WTC11 (cell line): ENCODE data around the gene FBF1. TPM values are rescaled to one million over a fixed set of nuclear protein-coding genes. Genes with fewer than 3 reads are reported as not detected.
"Not testable (repeated sequence)": the region's sequence is repeated elsewhere in the genome, so short reads cannot be mapped to it uniquely, and the experiment has no call there.

Experiments
- ATAC-seq: fragments of 200-7000 bp; cut with Tn5 transposase; 2 replicates; pipeline ENCODE4 v1.10.0; 2021; ENCODE audit warnings: mild to moderate bottlenecking, moderate library complexity
- CTCF ChIA-PET: fragments of 300-600 bp; sonication (Branson Sonifier 250); formaldehyde crosslinking; loops from one replicate; lab custom pipeline; 2021; ENCODE audit warnings: antibody characterized with exemption; lab: Charles Lee
- POLR2A ChIA-PET: fragments of 350-600 bp; sonication (Branson Sonifier 250); formaldehyde crosslinking; loops from one replicate; lab custom pipeline; 2021; ENCODE audit warnings: antibody characterized with exemption; lab: Charles Lee
- DNase-seq: peaks from one replicate; pipeline ENCODE4 v3.0.0; 2021; ENCODE audit warnings: low spot score
- H3K27ac Mint-ChIP-seq: 2 replicates; pipeline ENCODE4 v1.8.0; 2021; ENCODE audit warnings: mixed read lengths
- H3K27me3 Mint-ChIP-seq: 2 replicates; pipeline ENCODE4 v1.8.0; 2021; ENCODE audit warnings: low read depth, mild to moderate bottlenecking, moderate library complexity, mixed read lengths
- H3K36me3 Mint-ChIP-seq: 2 replicates; pipeline ENCODE4 v1.8.0; 2021; ENCODE audit warnings: mixed read lengths
- H3K4me1 Mint-ChIP-seq: 2 replicates; pipeline ENCODE4 v1.8.0; 2022; ENCODE audit warnings: mixed read lengths
- H3K4me3 Mint-ChIP-seq: 2 replicates; pipeline ENCODE4 v1.8.0; 2021; ENCODE audit warnings: mild to moderate bottlenecking, moderate library complexity, mixed read lengths
- H3K9me3 Mint-ChIP-seq: 2 replicates; pipeline ENCODE4 v1.8.0; 2021; ENCODE audit warnings: mixed read lengths
- ATF2 ChIP-seq: sonication (generic); formaldehyde crosslinking; IDR thresholded peaks from 2 replicates; pipeline ENCODE4 v1.8.1; 2022; ENCODE audit warnings: low read depth, missing genetic modification reagents, borderline replicate concordance
- ATF3 ChIP-seq: sonication (generic); formaldehyde crosslinking; conservative IDR thresholded peaks from 2 replicates; pipeline ENCODE4 v1.8.1; 2022; ENCODE audit warnings: mild to moderate bottlenecking, missing genetic modification reagents
- ATF6 ChIP-seq: sonication (generic); formaldehyde crosslinking; IDR thresholded peaks from 2 replicates; pipeline ENCODE4 v1.8.1; 2023; ENCODE audit warnings: mild to moderate bottlenecking, missing genetic modification reagents
- JUN ChIP-seq: sonication (generic); formaldehyde crosslinking; IDR thresholded peaks from 2 replicates; pipeline ENCODE4 v1.8.0; 2023; ENCODE audit warnings: mild to moderate bottlenecking, missing genetic modification reagents
- MYBL2 ChIP-seq: sonication (generic); formaldehyde crosslinking; IDR thresholded peaks from 2 replicates; pipeline ENCODE4 v1.8.1; 2023; ENCODE audit warnings: mild to moderate bottlenecking, moderate library complexity, missing genetic modification reagents
- NFYB ChIP-seq: sonication (generic); formaldehyde crosslinking; conservative IDR thresholded peaks from 2 replicates; pipeline ENCODE4 v1.8.0; 2022; ENCODE audit warnings: low read depth, missing genetic modification reagents
- NR1H2 ChIP-seq: sonication (generic); formaldehyde crosslinking; IDR thresholded peaks from 2 replicates; pipeline ENCODE4 v1.9.0; 2021; ENCODE audit warnings: mild to moderate bottlenecking, moderate library complexity, missing genetic modification reagents
- ZNF219 ChIP-seq: sonication (generic); formaldehyde crosslinking; IDR thresholded peaks from 2 replicates; pipeline ENCODE4 v1.8.0; 2023; ENCODE audit warnings: missing genetic modification reagents, mild to moderate bottlenecking, borderline replicate concordance
- ZNF416 ChIP-seq: fragments of 250-450 bp; sonication (Bioruptor Pico); IDR thresholded peaks from 2 replicates; pipeline ENCODE4 v1.9.0; 2021; ENCODE audit warnings: mild to moderate bottlenecking, inconsistent platforms
- ZNF423 ChIP-seq: fragments of 250-450 bp; sonication (Bioruptor Pico); IDR thresholded peaks from 2 replicates; pipeline ENCODE4 v2.1.2; 2022; ENCODE audit warnings: mild to moderate bottlenecking, moderate library complexity
- total RNA-seq: library from RNA; stranded (reverse); gene quantifications from 3 replicates; pipeline ENCODE4 v1.2.3, GENCODE V29; 2021
- TF ChIP-seq, protein P1 (sequence below): sonication (generic); formaldehyde crosslinking; conservative IDR thresholded peaks from 2 replicates; pipeline ENCODE4 v1.8.1; 2023; ENCODE audit warnings: mild to moderate bottlenecking, low read depth, missing genetic modification reagents, moderate library complexity

The FBF1 gene
- total RNA-seq, 1 experiment from 2014 or later, result 19.8 TPM

DNA sequence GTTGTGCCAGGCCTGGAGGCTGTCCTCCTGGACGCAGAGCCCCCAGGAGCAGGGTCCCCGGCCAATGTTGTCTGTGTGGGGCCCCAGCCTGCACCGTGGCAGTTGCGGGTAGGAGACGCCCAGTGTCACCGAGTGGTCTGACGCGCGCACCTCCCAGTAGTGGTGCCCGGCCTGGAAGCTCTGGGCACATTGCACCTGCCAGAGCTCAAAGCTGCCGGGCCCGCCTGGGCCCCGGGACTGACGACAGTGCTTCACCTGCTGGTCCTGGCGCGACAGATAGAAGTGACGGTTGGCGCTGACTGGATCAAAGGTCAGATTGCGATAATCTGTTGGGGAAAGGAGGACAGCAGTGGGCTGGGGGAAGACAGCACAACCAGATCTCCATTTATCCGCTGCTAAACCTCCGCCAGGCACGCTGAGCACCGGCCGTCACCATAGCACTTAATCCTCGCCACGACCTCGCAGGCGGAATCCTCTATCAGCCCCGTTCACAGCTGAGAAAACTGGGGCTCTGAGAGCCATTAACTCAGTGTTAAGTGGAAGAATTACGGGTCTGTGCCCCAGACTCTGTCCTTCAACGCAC lies 49.7 kb downstream of the FBF1 start:
- no peaks in the 10 kb centered on the region for H3K9me3 Mint-ChIP-seq
- H3K27me3 Mint-ChIP-seq, result no peaks in the 10 kb centered on the region
- H3K4me3 Mint-ChIP-seq, result no peak overlapping the region
- ATAC-seq (no peak), DNase-seq (no peak)
- H3K27ac Mint-ChIP-seq, result no peak overlapping the region
- CTCF ChIA-PET, result interaction anchor here (1.0 kb wide), 1 partner anchor 15 kb away, joined by 3 read pairs; no protein-coding TSS in a partner anchor
- POLR2A ChIA-PET, result no interaction called here
- no peak for TF ChIP-seq ATF6 (CRISPR knock-in tag)
- TF ChIP-seq, protein P1, sequence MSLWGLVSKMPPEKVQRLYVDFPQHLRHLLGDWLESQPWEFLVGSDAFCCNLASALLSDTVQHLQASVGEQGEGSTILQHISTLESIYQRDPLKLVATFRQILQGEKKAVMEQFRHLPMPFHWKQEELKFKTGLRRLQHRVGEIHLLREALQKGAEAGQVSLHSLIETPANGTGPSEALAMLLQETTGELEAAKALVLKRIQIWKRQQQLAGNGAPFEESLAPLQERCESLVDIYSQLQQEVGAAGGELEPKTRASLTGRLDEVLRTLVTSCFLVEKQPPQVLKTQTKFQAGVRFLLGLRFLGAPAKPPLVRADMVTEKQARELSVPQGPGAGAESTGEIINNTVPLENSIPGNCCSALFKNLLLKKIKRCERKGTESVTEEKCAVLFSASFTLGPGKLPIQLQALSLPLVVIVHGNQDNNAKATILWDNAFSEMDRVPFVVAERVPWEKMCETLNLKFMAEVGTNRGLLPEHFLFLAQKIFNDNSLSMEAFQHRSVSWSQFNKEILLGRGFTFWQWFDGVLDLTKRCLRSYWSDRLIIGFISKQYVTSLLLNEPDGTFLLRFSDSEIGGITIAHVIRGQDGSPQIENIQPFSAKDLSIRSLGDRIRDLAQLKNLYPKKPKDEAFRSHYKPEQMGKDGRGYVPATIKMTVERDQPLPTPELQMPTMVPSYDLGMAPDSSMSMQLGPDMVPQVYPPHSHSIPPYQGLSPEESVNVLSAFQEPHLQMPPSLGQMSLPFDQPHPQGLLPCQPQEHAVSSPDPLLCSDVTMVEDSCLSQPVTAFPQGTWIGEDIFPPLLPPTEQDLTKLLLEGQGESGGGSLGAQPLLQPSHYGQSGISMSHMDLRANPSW (CRISPR knock-in tag), result no peak
- TF ChIP-seq MYBL2 (CRISPR knock-in tag), result no peak
- no peak for TF ChIP-seq ATF3
- no peak for TF ChIP-seq ZNF219 (CRISPR knock-in tag)
- TF ChIP-seq NR1H2, result no peak
- TF ChIP-seq ATF2 (CRISPR knock-in tag), result no peak
- no peak for TF ChIP-seq JUN (CRISPR knock-in tag)
- peaks cover 19% of the 10 kb centered on the region for H3K4me1 Mint-ChIP-seq
- peaks cover 7% of the 10 kb centered on the region; the same call in 1 of the 2 replicates for H3K36me3 Mint-ChIP-seq

DNA sequence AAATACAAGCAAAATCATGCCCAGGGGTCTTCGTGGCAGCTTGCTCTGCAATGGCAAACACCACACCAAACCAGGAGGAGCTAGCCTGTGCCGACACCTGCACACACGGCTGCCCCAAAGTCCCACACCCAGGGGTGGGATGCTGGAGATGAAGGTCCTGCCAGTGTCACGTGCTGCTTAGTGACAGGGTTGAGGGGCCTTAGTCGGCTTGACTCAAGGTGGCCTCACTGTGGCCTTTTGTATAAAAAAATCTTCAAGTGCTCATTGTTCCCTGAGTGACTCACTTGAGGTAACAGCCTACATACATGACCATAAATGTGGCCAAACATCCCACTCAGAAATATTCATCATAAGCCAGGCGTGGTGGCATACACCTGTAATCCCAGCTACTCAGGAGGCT lies 51.4 kb downstream of the FBF1 start:
- POLR2A ChIA-PET, result interaction anchor here (1.4 kb wide), 1 partner anchor 11 kb away, joined by 4 read pairs; the partner anchor contains the start of gene TRIM47
- CTCF ChIA-PET, result interaction anchor here (0.6 to 2.7 kb wide), 4 partner anchors 11 to 59 kb away, joined by 6 to 16 read pairs (median 8); partner anchors contain the start of gene TRIM47
- DNase-seq (no peak), ATAC-seq (no peak)
- TF ChIP-seq ZNF416 (no peak), ZNF423 (CRISPR knock-in tag) (no peak), MYBL2 (CRISPR knock-in tag) (no peak)
- Mint-ChIP-seq H3K36me3 (peaks cover 7% of the 10 kb centered on the region; the same call in 1 of the 2 replicates), H3K4me1 (peaks cover 8% of the 10 kb centered on the region), H3K4me3 (no peak overlapping the region), H3K9me3 (no peaks in the 10 kb centered on the region), H3K27me3 (no peaks in the 10 kb centered on the region), H3K27ac (no peak overlapping the region)

DNA sequence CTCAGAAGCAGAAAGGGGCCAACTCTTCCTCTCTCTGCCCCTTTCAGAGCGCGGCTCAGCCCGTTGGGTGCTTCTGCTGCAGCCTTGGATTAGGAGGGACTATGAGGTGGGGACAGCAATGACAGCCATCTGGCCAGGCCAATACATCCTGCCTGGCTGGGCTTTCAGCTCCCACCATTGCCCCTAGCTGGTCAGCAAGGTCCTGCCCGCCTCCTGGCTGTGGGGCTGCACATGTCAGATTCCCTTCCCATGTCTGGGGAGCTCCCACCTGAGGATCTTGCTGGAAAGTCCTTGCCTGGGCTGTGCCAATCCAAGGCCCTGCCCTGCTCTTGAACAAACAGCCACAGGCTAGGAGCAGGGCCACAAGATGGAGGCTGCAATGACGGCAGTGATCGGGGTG lies 52.4 kb downstream of the FBF1 start:
- H3K4me3 Mint-ChIP-seq, result no peak overlapping the region
- H3K36me3 Mint-ChIP-seq, result peaks cover 7% of the 10 kb centered on the region; the same call in 1 of the 2 replicates
- CTCF ChIA-PET, result interaction anchor here (0.6 to 2.7 kb wide), 10 partner anchors 9 to 117 kb away, joined by 3 to 16 read pairs (median 4); partner anchors contain the start of genes CDK3, MRPL38, TRIM47 and TRIM65
- POLR2A ChIA-PET, result no interaction called here
- H3K27me3 Mint-ChIP-seq, result no peaks in the 10 kb centered on the region
- no peak for DNase-seq
- no peaks in the 10 kb centered on the region for H3K9me3 Mint-ChIP-seq
- H3K4me1 Mint-ChIP-seq, result no peaks in the 10 kb centered on the region
- TF ChIP-seq NFYB (peak; percentile 41; the same call in 1 of the 2 replicates), ZNF416 (no peak)
- TF ChIP-seq, all 79 proteins: peak for 1
- no peak overlapping the region; the same call in 1 of the 2 replicates for H3K27ac Mint-ChIP-seq
- ATAC-seq, result peak; percentile 53

- POLR2A ChIA-PET, result interaction anchor here (0.7 to 1.0 kb wide), 2 partner anchors 11 to 20 kb away, joined by 3 read pairs; partner anchors contain the start of gene TRIM65
- H3K27me3 Mint-ChIP-seq, DNase-seq, H3K36me3 Mint-ChIP-seq, ATAC-seq, H3K27ac Mint-ChIP-seq, CTCF ChIA-PET, H3K9me3 Mint-ChIP-seq, H3K4me3 Mint-ChIP-seq, H3K4me1 Mint-ChIP-seq: not testable (repeated sequence)
Measured at GRCh38 chr17:75885860-75886259, 55.0 kb downstream of the FBF1 start.
